Mesenchymal stem cell (in vitro differentiated cells and primary cell): ENCODE results near the gene SERPINE2.
"Not testable (repeated sequence)": the region's sequence is repeated elsewhere in the genome, so short reads cannot be mapped to it uniquely, and the experiment has no call there.

Experiments
- DNase-seq: peaks from one replicate; pipeline ENCODE4 v3.0.0-alpha.2; 2013
- H2AFZ ChIP-seq: one replicate; pipeline ENCODE4 v1.6.1; 2013; ENCODE audit warnings: low read depth, mild to moderate bottlenecking, control low read depth, inconsistent platforms, low read length, moderate library complexity
- H2AK5ac ChIP-seq: 2 replicates; pipeline ENCODE4 v1.6.1; 2013; ENCODE audit warnings: low read length, moderate library complexity, mild to moderate bottlenecking, inconsistent platforms; ENCODE audit not compliant: severe bottlenecking
- H2BK120ac ChIP-seq: one replicate; pipeline ENCODE4 v1.6.1; 2013; ENCODE audit warnings: low read depth, mild to moderate bottlenecking, inconsistent platforms, low read length, moderate library complexity
- H2BK12ac ChIP-seq, 2 experiments: one replicate each; pipeline ENCODE4 v1.6.1; 2013; ENCODE audit warnings: inconsistent platforms in 2 of 2, low read length in 2 of 2, mild to moderate bottlenecking in 2 of 2, moderate library complexity in 2 of 2, control low read depth in 1 of 2
- H2BK15ac ChIP-seq: one replicate; pipeline ENCODE4 v1.6.1; 2013; ENCODE audit warnings: mild to moderate bottlenecking, low read depth, inconsistent platforms; ENCODE audit not compliant: poor library complexity, severe bottlenecking
- H2BK5ac ChIP-seq: 2 replicates; pipeline ENCODE4 v1.6.1; 2013; ENCODE audit warnings: low read depth, mild to moderate bottlenecking, low read length, control low read depth, inconsistent platforms; ENCODE audit not compliant: poor library complexity, severe bottlenecking
- H3K14ac ChIP-seq, 2 experiments: one replicate each; pipeline ENCODE4 v1.6.1; 2013; ENCODE audit warnings: inconsistent platforms in 2 of 2, low read length in 2 of 2, control low read depth in 1 of 2, mild to moderate bottlenecking in 1 of 2, moderate library complexity in 1 of 2
- H3K18ac ChIP-seq, 2 experiments: one replicate each; pipeline ENCODE4 v1.6.1; 2013; ENCODE audit warnings: inconsistent platforms in 2 of 2, low read length in 2 of 2, control low read depth in 1 of 2, low read depth in 1 of 2, mild to moderate bottlenecking in 1 of 2
- H3K23ac ChIP-seq, 2 experiments: one replicate each; pipeline ENCODE4 v1.6.1; 2013; ENCODE audit warnings: inconsistent platforms in 2 of 2, low read length in 2 of 2, mild to moderate bottlenecking in 2 of 2, moderate library complexity in 2 of 2, control low read depth in 1 of 2
- H3K27ac ChIP-seq: 2 replicates; pipeline ENCODE4 v1.5.1; 2013; ENCODE audit warnings: mild to moderate bottlenecking, moderate library complexity, low read length, control low read depth, inconsistent platforms; ENCODE audit not compliant: poor library complexity, severe bottlenecking
- H3K27me3 ChIP-seq, 2 experiments: 2 replicates each; pipeline versions ENCODE4 v1.6.1 to v1.7.0; 2013; ENCODE audit warnings: low read length in 2 of 2, mild to moderate bottlenecking in 2 of 2, moderate library complexity in 2 of 2, control low read depth in 1 of 2, inconsistent platforms in 1 of 2; ENCODE audit not compliant: control insufficient read depth in 1 of 2, insufficient read depth in 1 of 2
- H3K36me3 ChIP-seq, 2 experiments: 2 replicates each; pipeline versions ENCODE4 v1.6.1 to v1.7.0; 2013; ENCODE audit warnings: low read length in 2 of 2, control low read depth in 1 of 2, inconsistent platforms in 1 of 2, low read depth in 1 of 2, mild to moderate bottlenecking in 1 of 2; ENCODE audit not compliant: insufficient read depth in 2 of 2, control insufficient read depth in 1 of 2
- H3K4ac ChIP-seq, 2 experiments: one replicate each; pipeline ENCODE4 v1.6.1; 2013; ENCODE audit warnings: inconsistent platforms in 2 of 2, low read length in 2 of 2, mild to moderate bottlenecking in 2 of 2, moderate library complexity in 2 of 2, control low read depth in 1 of 2, low read depth in 1 of 2
- H3K4me1 ChIP-seq: 2 replicates; pipeline ENCODE4 v1.6.1; 2013; ENCODE audit warnings: low read depth, low read length, control low read depth; ENCODE audit not compliant: control insufficient read depth, insufficient read depth
- H3K4me2 ChIP-seq: 2 replicates; pipeline ENCODE4 v1.6.1; 2013; ENCODE audit warnings: low read length, mild to moderate bottlenecking, inconsistent platforms; ENCODE audit not compliant: poor library complexity, severe bottlenecking
- H3K4me3 ChIP-seq, 2 experiments: 2 replicates each; pipeline versions ENCODE4 v1.5.1 to v1.7.0; 2013; ENCODE audit warnings: low read length in 2 of 2, mild to moderate bottlenecking in 2 of 2, control low read depth in 1 of 2, low read depth in 1 of 2; ENCODE audit not compliant: insufficient read depth in 1 of 2
- H3K79me1 ChIP-seq: replicated peaks from 2 replicates; pipeline ENCODE4 v1.6.1; 2013; ENCODE audit warnings: mild to moderate bottlenecking, control low read depth, low read length, inconsistent platforms; ENCODE audit not compliant: poor library complexity, severe bottlenecking
- H3K9ac ChIP-seq: 2 replicates; pipeline ENCODE4 v1.7.0; 2013; ENCODE audit warnings: mild to moderate bottlenecking, low read length, moderate library complexity
- H3K9me3 ChIP-seq: 2 replicates; pipeline ENCODE4 v1.7.0; 2013; ENCODE audit warnings: mild to moderate bottlenecking, low read length; ENCODE audit not compliant: control insufficient read depth
- H4K8ac ChIP-seq: one replicate; pipeline ENCODE4 v1.6.1; 2013; ENCODE audit warnings: inconsistent platforms, mild to moderate bottlenecking, low read length, moderate library complexity
- H4K91ac ChIP-seq: one replicate; pipeline ENCODE4 v1.6.1; 2013; ENCODE audit warnings: mild to moderate bottlenecking, low read length, inconsistent platforms
- WGBS: methylation state at CpG from one replicate; pipeline ENCODE4 v1.1.7; 2013; ENCODE audit warnings: mixed read lengths; 5-methylcytosine and 5-hydroxymethylcytosine counted together

Gene SERPINE2

GRCh38 chr2:223941579-223942277, 97.4 kb downstream of the SERPINE2 start:
- peak overlapping the region in 1 of 2 experiments; percentile 72 for H3K23ac ChIP-seq
- peak overlapping the region in 1 of 2 experiments; percentile 62 for H3K4me3 ChIP-seq
- DNase-seq: peak; percentile 45
- H3K9ac ChIP-seq: peak overlapping the region; percentile 42
- peaks cover 8% of the 10 kb centered on the region for H3K4me1 ChIP-seq
- H3K4me2 ChIP-seq: peak overlapping the region; percentile 51
- H2BK5ac ChIP-seq: no peak overlapping the region
- peak overlapping the region; percentile 71 for H2AK5ac ChIP-seq
- H2BK12ac ChIP-seq: no peak overlapping the region
- no peak overlapping the region for H4K8ac ChIP-seq
- peaks cover 0 to 2% of the 10 kb centered on the region in 2 experiments for H3K36me3 ChIP-seq
- peaks cover 3% of the 10 kb centered on the region for H3K9me3 ChIP-seq
- no peak overlapping the region for H3K14ac ChIP-seq
- H3K27me3 ChIP-seq: no peaks in the 10 kb centered on the region
- H2BK15ac ChIP-seq: no peak overlapping the region
- peaks cover 6% of the 10 kb centered on the region for H3K79me1 ChIP-seq
- peak overlapping the region; percentile 69 for H3K27ac ChIP-seq
- WGBS: 62% methylated on average over 12 of the region's 12 CpGs
- H2AFZ ChIP-seq: no peak overlapping the region
- no peak overlapping the region for H3K18ac ChIP-seq
- no peak overlapping the region for H3K4ac ChIP-seq
- no peak overlapping the region for H4K91ac ChIP-seq
- no peak overlapping the region for H2BK120ac ChIP-seq

DNA sequence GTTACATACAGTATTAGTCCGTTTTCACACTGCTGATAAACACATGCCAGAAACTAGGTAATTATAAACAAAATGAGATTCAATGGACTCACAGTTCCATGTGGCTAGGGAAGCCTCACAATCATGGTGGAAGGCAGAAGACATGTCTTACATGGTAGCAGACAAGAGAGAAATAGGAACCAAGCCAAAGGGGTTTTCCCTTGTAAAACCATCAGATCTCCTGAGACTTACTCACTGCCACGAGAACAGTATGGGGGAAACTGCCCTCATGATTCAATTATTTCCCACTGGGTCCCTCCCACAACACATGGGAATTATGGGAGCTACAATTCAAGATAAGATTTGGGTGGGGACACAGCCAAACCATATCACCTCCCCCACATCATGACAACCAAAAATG, 99.6 kb downstream of the SERPINE2 start:
- H2AFZ ChIP-seq, H3K36me3 ChIP-seq, H3K27ac ChIP-seq, H2AK5ac ChIP-seq, H3K9ac ChIP-seq, H3K4ac ChIP-seq, H2BK15ac ChIP-seq, H4K91ac ChIP-seq, H3K4me2 ChIP-seq, H3K14ac ChIP-seq, H3K9me3 ChIP-seq, H3K4me3 ChIP-seq, H3K27me3 ChIP-seq, H2BK12ac ChIP-seq, H3K23ac ChIP-seq, H2BK5ac ChIP-seq, H3K18ac ChIP-seq, H2BK120ac ChIP-seq, H3K79me1 ChIP-seq, H4K8ac ChIP-seq: not testable (repeated sequence)
- 82% methylated on average over 2 of the region's 2 CpGs for WGBS
- DNase-seq: peak; percentile 53
- H3K4me1 ChIP-seq: peaks cover 12% of the 10 kb centered on the region

- Histone ChIP-seq H3K23ac (no peak overlapping the region), H3K4me1 (peaks cover 14% of the 10 kb centered on the region), H3K4me2 (no peak overlapping the region), H2AK5ac (no peak overlapping the region), H2BK15ac (no peak overlapping the region), H2BK5ac (no peak overlapping the region), H3K14ac (no peak overlapping the region), H2BK120ac (no peak overlapping the region), H2AFZ (no peak overlapping the region), H2BK12ac (no peak overlapping the region), H3K79me1 (peaks cover 8% of the 10 kb centered on the region), H3K9ac (peak overlapping the region; percentile 14), H3K4me3 (no peak overlapping the region), H3K9me3 (peaks cover 3% of the 10 kb centered on the region), H3K36me3 (peaks cover 0 to 2% of the 10 kb centered on the region in 2 experiments), H3K27me3 (no peaks in the 10 kb centered on the region), H4K91ac (no peak overlapping the region), H3K4ac (no peak overlapping the region), H3K18ac (no peak overlapping the region), H4K8ac (no peak overlapping the region), H3K27ac (no peak overlapping the region)
- DNase-seq: no peak
- WGBS: no CpG with 5 or more reads among the region's 1 CpG
Observed at GRCh38 chr2:223937535-223937934, 101.6 kb downstream of the SERPINE2 start.

- peaks cover 8% of the 10 kb centered on the region for H3K79me1 ChIP-seq
- no peak overlapping the region for H3K14ac ChIP-seq
- WGBS: 43% methylated on average over 3 of the region's 5 CpGs
- H3K27ac ChIP-seq: no peak overlapping the region
- H3K4ac ChIP-seq: no peak overlapping the region
- no peaks in the 10 kb centered on the region for H3K27me3 ChIP-seq
- no peak overlapping the region for H4K91ac ChIP-seq
- no peak overlapping the region for H2BK120ac ChIP-seq
- peaks cover 14% of the 10 kb centered on the region for H3K4me1 ChIP-seq
- H4K8ac ChIP-seq: no peak overlapping the region
- peaks cover 0 to 2% of the 10 kb centered on the region in 2 experiments for H3K36me3 ChIP-seq
- no peak for DNase-seq
- H3K18ac ChIP-seq: no peak overlapping the region
- no peak overlapping the region for H3K23ac ChIP-seq
- H3K9me3 ChIP-seq: peaks cover 3% of the 10 kb centered on the region
- H2AK5ac ChIP-seq: no peak overlapping the region
- H3K4me2 ChIP-seq: no peak overlapping the region
- H2BK15ac ChIP-seq: no peak overlapping the region
- H2BK12ac ChIP-seq: no peak overlapping the region
- no peak overlapping the region for H2AFZ ChIP-seq
- H2BK5ac ChIP-seq: no peak overlapping the region
- H3K9ac ChIP-seq: peak overlapping the region; percentile 13
- no peak overlapping the region for H3K4me3 ChIP-seq
Observed at GRCh38 chr2:223936862-223937326, 102.2 kb downstream of the SERPINE2 start.
